SK-N-SH treated with all-trans-retinoic acid at 6 μM for 48 hours (cell line): ENCODE results near the gene CRYGB.

Source experiments
- ATAC-seq: fragments of 200-7000 bp; cut with Tn5 transposase; 3 replicates; pipeline ENCODE4 v1.9.1; 2020; ENCODE audit warnings: mild to moderate bottlenecking, moderate library complexity
- ARNTL ChIP-seq: fragments of 450-650 bp; formaldehyde crosslinking; IDR thresholded peaks from 2 replicates; pipeline ENCODE4 v1.5.0; 2020; ENCODE audit warnings: low read depth, mild to moderate bottlenecking, moderate library complexity, borderline replicate concordance
- BACH2 ChIP-seq: fragments of 250-450 bp; sonication (Bioruptor Pico); IDR thresholded peaks from 2 replicates; pipeline ENCODE4 v1.9.0; 2021; ENCODE audit warnings: mild to moderate bottlenecking, borderline replicate concordance
- CREB5 ChIP-seq: fragments of 250-450 bp; sonication (Bioruptor Pico); IDR thresholded peaks from 2 replicates; pipeline ENCODE4 v1.5.1; 2020; ENCODE audit warnings: low read depth, mild to moderate bottlenecking, moderate library complexity
- CSDC2 ChIP-seq: fragments of 250-450 bp; sonication (Bioruptor Pico); IDR thresholded peaks from 2 replicates; pipeline ENCODE4 v1.5.0; 2020; ENCODE audit warnings: mild to moderate bottlenecking, moderate library complexity
- CSRNP3 ChIP-seq: fragments of 250-450 bp; sonication (Bioruptor Pico); IDR thresholded peaks from 2 replicates; pipeline ENCODE4 v1.5.1; 2021; ENCODE audit warnings: mild to moderate bottlenecking, moderate library complexity
- ESRRG ChIP-seq: fragments of 250-450 bp; sonication (Bioruptor Pico); IDR thresholded peaks from 2 replicates; pipeline ENCODE4 v1.6.1; 2021; ENCODE audit warnings: mild to moderate bottlenecking
- GLIS3 ChIP-seq: fragments of 250-450 bp; sonication (Bioruptor Pico); IDR thresholded peaks from 2 replicates; pipeline ENCODE4 v1.5.0; 2020; ENCODE audit warnings: mild to moderate bottlenecking, moderate library complexity
- ISL1 ChIP-seq: fragments of 250-450 bp; sonication (Bioruptor Pico); IDR thresholded peaks from 2 replicates; pipeline ENCODE4 v2.1.2; 2022; ENCODE audit warnings: mild to moderate bottlenecking, moderate library complexity
- OSR1 ChIP-seq: fragments of 250-450 bp; sonication (Bioruptor Pico); IDR thresholded peaks from 2 replicates; pipeline ENCODE4 v1.8.0; 2022; ENCODE audit warnings: moderate library complexity, mild to moderate bottlenecking, inconsistent platforms
- PATZ1 ChIP-seq: fragments of 250-450 bp; sonication (Bioruptor Pico); IDR thresholded peaks from 2 replicates; pipeline ENCODE4 v1.8.0; 2020; ENCODE audit warnings: mild to moderate bottlenecking, moderate library complexity, borderline replicate concordance
- POU6F1 ChIP-seq: fragments of 250-450 bp; sonication (Bioruptor Pico); IDR thresholded peaks from 2 replicates; pipeline ENCODE4 v1.8.0; 2021; ENCODE audit warnings: low read depth, mild to moderate bottlenecking, moderate library complexity, borderline replicate concordance
- PPARA ChIP-seq: fragments of 250-450 bp; sonication (Bioruptor Pico); IDR thresholded peaks from 2 replicates; pipeline ENCODE4 v1.5.0; 2020; ENCODE audit warnings: mild to moderate bottlenecking, borderline replicate concordance
- RARB ChIP-seq: fragments of 250-450 bp; sonication (Bioruptor Pico); IDR thresholded peaks from 2 replicates; pipeline ENCODE4 v1.8.0; 2021; ENCODE audit warnings: mild to moderate bottlenecking, moderate library complexity
- SNAI2 ChIP-seq: fragments of 250-450 bp; sonication (Bioruptor Pico); IDR thresholded peaks from 2 replicates; pipeline ENCODE4 v1.5.0; 2020; ENCODE audit warnings: mild to moderate bottlenecking, moderate library complexity
- TCF4 ChIP-seq: fragments of 250-450 bp; sonication (Bioruptor Pico); IDR thresholded peaks from 2 replicates; pipeline ENCODE4 v1.8.0; 2021; ENCODE audit warnings: mild to moderate bottlenecking, moderate library complexity, borderline replicate concordance
- TOX ChIP-seq: fragments of 250-450 bp; sonication (Bioruptor Pico); IDR thresholded peaks from 2 replicates; pipeline ENCODE4 v1.8.0; 2021; ENCODE audit warnings: mild to moderate bottlenecking, moderate library complexity, borderline replicate concordance
- TSHZ2 ChIP-seq: fragments of 250-450 bp; sonication (Bioruptor Pico); IDR thresholded peaks from 2 replicates; pipeline ENCODE4 v1.5.0; 2020; ENCODE audit warnings: mild to moderate bottlenecking, moderate library complexity
- ZC3H10 ChIP-seq: fragments of 250-450 bp; sonication (Bioruptor Pico); IDR thresholded peaks from 2 replicates; pipeline ENCODE4 v1.5.1; 2021; ENCODE audit warnings: mild to moderate bottlenecking, moderate library complexity
- ZFP3 ChIP-seq: fragments of 250-450 bp; sonication (Bioruptor Pico); IDR thresholded peaks from 2 replicates; pipeline ENCODE4 v1.5.0; 2020; ENCODE audit warnings: mild to moderate bottlenecking, moderate library complexity
- ZFP30 ChIP-seq: fragments of 450-650 bp; formaldehyde crosslinking; IDR thresholded peaks from 2 replicates; pipeline ENCODE4 v1.5.0; 2022; ENCODE audit warnings: mild to moderate bottlenecking, moderate library complexity
- ZNF565 ChIP-seq: fragments of 450-650 bp; formaldehyde crosslinking; conservative IDR thresholded peaks from 2 replicates; pipeline ENCODE4 v1.5.0; 2020; ENCODE audit warnings: low read depth, mild to moderate bottlenecking, moderate library complexity
- ZNF70 ChIP-seq: fragments of 450-650 bp; formaldehyde crosslinking; IDR thresholded peaks from 2 replicates; pipeline ENCODE4 v1.5.0; 2020; ENCODE audit warnings: mild to moderate bottlenecking, moderate library complexity
- ZNF8 ChIP-seq: fragments of 450-650 bp; formaldehyde crosslinking; IDR thresholded peaks from 2 replicates; pipeline ENCODE4 v1.5.0; 2020; ENCODE audit warnings: mild to moderate bottlenecking, moderate library complexity

The CRYGB gene

GRCh38 chr2:208130712-208131110, 15.2 kb downstream of the CRYGB start:
- no peak for ATAC-seq
- TF ChIP-seq ZC3H10 (CRISPR knock-in tag) (no peak), ZNF70 (no peak), ISL1 (no peak), ZFP30 (no peak), ZFP3 (CRISPR knock-in tag) (no peak), GLIS3 (CRISPR knock-in tag) (no peak), RARB (CRISPR knock-in tag) (no peak), PPARA (CRISPR knock-in tag) (no peak), ARNTL (no peak), CREB5 (CRISPR knock-in tag) (no peak), BACH2 (CRISPR knock-in tag) (no peak), TOX (no peak), CSRNP3 (CRISPR knock-in tag) (no peak), SNAI2 (CRISPR knock-in tag) (no peak), CSDC2 (CRISPR knock-in tag) (no peak), ZNF565 (CRISPR knock-in tag) (no peak), POU6F1 (no peak), OSR1 (no peak), TSHZ2 (CRISPR knock-in tag) (no peak)
- TF ChIP-seq, all 23 proteins: peak for 0

- ATAC-seq: peak; percentile 85
- no peak for TF ChIP-seq GLIS3 (CRISPR knock-in tag)
- TF ChIP-seq CREB5 (CRISPR knock-in tag): no peak
- no peak for TF ChIP-seq POU6F1
- 0 out of 2 replicates have a peak, but pooled peaks have one; percentile 12 for TF ChIP-seq ZFP3 (CRISPR knock-in tag)
- TF ChIP-seq CSDC2 (CRISPR knock-in tag): no peak
- TF ChIP-seq CSRNP3 (CRISPR knock-in tag): no peak
- no peak for TF ChIP-seq BACH2 (CRISPR knock-in tag)
- TF ChIP-seq PATZ1 (CRISPR knock-in tag): 0 out of 2 replicates have a peak, but pooled peaks have one; percentile 53
- TF ChIP-seq ESRRG (CRISPR knock-in tag): 0 out of 2 replicates have a peak, but pooled peaks have one; percentile 35
- TF ChIP-seq ZC3H10 (CRISPR knock-in tag): peak; percentile 68
- no peak for TF ChIP-seq TOX
- peak; percentile 81; the same call in 1 of the 2 replicates for TF ChIP-seq SNAI2 (CRISPR knock-in tag)
- TF ChIP-seq ARNTL: no peak
- TF ChIP-seq ISL1: peak; percentile 84
- 0 out of 2 replicates have a peak, but pooled peaks have one; percentile 27 for TF ChIP-seq ZNF70
- TF ChIP-seq OSR1: no peak
- TF ChIP-seq ZNF565 (CRISPR knock-in tag): no peak
- TF ChIP-seq TCF4 (CRISPR knock-in tag): peak; percentile 28; the same call in 1 of the 2 replicates
- 0 out of 2 replicates have a peak, but pooled peaks have one; percentile 11 for TF ChIP-seq ZNF8 (CRISPR knock-in tag)
These were observed 15.9 kb downstream of the CRYGB start, which contains the start of gene CRYGC for GRCh38 chr2:208129744-208130711. CRYGC (minus strand) TSS chr2:208129828; CDS start chr2:208129792, 36 bp downstream.
